Prostate gland (tissue), 2 donors: ENCODE measurements around the gene CCDC30. TPM values are rescaled to one million over a fixed set of nuclear protein-coding genes. Genes with fewer than 3 reads are reported as not detected.
"Not testable (repeated sequence)": the region's sequence is repeated elsewhere in the genome, so short reads cannot be mapped to it uniquely, and the experiment has no call there.

ENCODE experiments used
- DNase-seq: peaks from one replicate; pipeline ENCODE4 v3.0.0-alpha.2; 2019; ENCODE audit warnings: low spot score
- H3K27ac ChIP-seq, 2 donors: fragments of 200-600 bp; sonication (generic); 2 replicates each; pipeline ENCODE4 v1.5.1; 2017 to 2019
- H3K27me3 ChIP-seq: fragments of 200-600 bp; sonication (generic); replicated peaks from 2 replicates; pipeline ENCODE4 v1.5.1; 2019; ENCODE audit not compliant: insufficient read depth
- H3K36me3 ChIP-seq, 2 donors: fragments of 200-600 bp; sonication (generic); 1 replicate in 1 of 2; 2 replicates in 1 of 2; pipeline versions ENCODE4 v1.5.1 to v1.8.1; 2017 to 2019
- H3K4me1 ChIP-seq: fragments of 200-600 bp; sonication (generic); replicated peaks from 2 replicates; pipeline ENCODE4 v1.5.1; 2019
- H3K4me3 ChIP-seq, 2 donors: fragments of 200-600 bp; sonication (generic); 2 replicates each; pipeline ENCODE4 v1.5.1; 2017 to 2019
- H3K9me3 ChIP-seq: fragments of 200-600 bp; sonication (generic); 2 replicates; pipeline ENCODE4 v1.5.1; 2017
- CTCF ChIP-seq, 4 experiments: fragments of 200-600 bp in 2 of 4; fragments of 450-650 bp in 2 of 4; sonication (generic) in 2 of 4; IDR thresholded peaks; 1 replicate in 3 of 4; 2 replicates in 1 of 4; pipeline ENCODE4 v1.5.1; 2016 to 2019; ENCODE audit warnings: antibody characterized with exemption in 4 of 4, mild to moderate bottlenecking in 2 of 4, moderate library complexity in 2 of 4
- POLR2A ChIP-seq: fragments of 450-650 bp; IDR thresholded peaks from one replicate; pipeline ENCODE4 v1.6.1; 2016; ENCODE audit warnings: antibody characterized with exemption, mild to moderate bottlenecking
- POLR2AphosphoS5 ChIP-seq: sonication (generic); formaldehyde crosslinking; IDR thresholded peaks from one replicate; pipeline ENCODE4 v1.6.1; 2017; ENCODE audit warnings: antibody characterized with exemption
- WGBS: methylation state at CpG from one replicate; pipeline ENCODE4 v1.1.5; 2018; 5-methylcytosine and 5-hydroxymethylcytosine counted together
- intact Hi-C: fragments of 100-400 bp; cut with DNase I; formaldehyde crosslinking; loops from one replicate; pipeline ENCODE4 v1.14.2; 2022
- total RNA-seq, 2 donors: library from RNA; depleted of rRNA; stranded (reverse); fragments of >200 nt; gene quantifications; one replicate each; pipeline ENCODE4 v1.1.0, GENCODE V29; 2016

The CCDC30 gene
- total RNA-seq, 2 donors from 2014 or later: 1.8 to 6.2 TPM

- Histone ChIP-seq H3K36me3 (no peaks in the 10 kb centered on the region), H3K4me3 (no peak overlapping the region), H3K4me1 (no peaks in the 10 kb centered on the region), H3K9me3 (no peaks in the 10 kb centered on the region), H3K27me3 (no peaks in the 10 kb centered on the region), H3K27ac (no peak overlapping the region)
- TF ChIP-seq CTCF (IDR thresholded peaks at IDR 0.05) (no peak), POLR2A (no peak), POLR2AphosphoS5 (no peak)
- no peak for DNase-seq
- 97% methylated on average over 1 of the region's 1 CpG for WGBS
- intact Hi-C loops: no loop called here
Measured at GRCh38 chr1:42480921-42481320, 17.8 kb downstream of the CCDC30 start.

GRCh38 chr1:42482635-42483153, 19.6 kb downstream of the CCDC30 start:
- Histone ChIP-seq H3K4me3 (no peak overlapping the region), H3K9me3 (no peaks in the 10 kb centered on the region), H3K36me3 (no peaks in the 10 kb centered on the region), H3K27ac (no peak overlapping the region), H3K27me3 (no peaks in the 10 kb centered on the region), H3K4me1 (no peaks in the 10 kb centered on the region)
- 87% methylated on average over 2 of the region's 2 CpGs for WGBS
- DNase-seq: no peak
- TF ChIP-seq POLR2AphosphoS5 (no peak), POLR2A (no peak), CTCF (IDR thresholded peaks at IDR 0.05) (no peak)
- intact Hi-C loops: no loop called here

- WGBS: 87% methylated on average over 2 of the region's 2 CpGs
- no peak for DNase-seq
- H3K9me3 ChIP-seq: no peaks in the 10 kb centered on the region
- no peaks in the 10 kb centered on the region for H3K27me3 ChIP-seq
- H3K36me3 ChIP-seq: no peaks in the 10 kb centered on the region
- intact Hi-C loops: no loop called here
- H3K27ac ChIP-seq: no peak overlapping the region
- no peak for TF ChIP-seq POLR2AphosphoS5
- no peak for TF ChIP-seq CTCF (IDR thresholded peaks at IDR 0.05)
- TF ChIP-seq POLR2A: no peak
- H3K4me3 ChIP-seq: no peak overlapping the region
- H3K4me1 ChIP-seq: no peaks in the 10 kb centered on the region
Measured at GRCh38 chr1:42484382-42484781, 21.3 kb downstream of the CCDC30 start.

- 94% methylated on average over 3 of the region's 3 CpGs for whole genome bisulfite sequencing
- Histone ChIP-seq H3K4me1 (no peaks in the 10 kb centered on the region), H3K9me3 (no peaks in the 10 kb centered on the region), H3K27ac (no peak overlapping the region), H3K27me3 (no peaks in the 10 kb centered on the region), H3K4me3 (no peak overlapping the region), H3K36me3 (no peaks in the 10 kb centered on the region)
- TF ChIP-seq POLR2A (no peak), CTCF (IDR thresholded peaks at IDR 0.05) (no peak), POLR2AphosphoS5 (no peak)
- intact Hi-C loops: no loop called here
- DNase-seq: no peak
Measured at GRCh38 chr1:42490237-42490636, 27.2 kb downstream of the CCDC30 start.

GRCh38 chr1:42502031-42502430, 38.9 kb downstream of the CCDC30 start:
- H3K4me3 ChIP-seq, DNase-seq, H3K27ac ChIP-seq, intact Hi-C loops, H3K9me3 ChIP-seq, H3K4me1 ChIP-seq, H3K27me3 ChIP-seq, H3K36me3 ChIP-seq: not testable (repeated sequence)
- 94% methylated on average over 11 of the region's 11 CpGs for WGBS
